GM23338 (cell line): ENCODE data around the gene KRIT1.

Experiments
- CREB1 ChIP-seq: fragments of 250-450 bp; sonication (Bioruptor Pico); IDR thresholded peaks from 2 replicates; pipeline ENCODE4 v1.5.0; 2020; ENCODE audit warnings: low read depth, mild to moderate bottlenecking, moderate library complexity
- CTCF ChIP-seq, 2 experiments: fragments of 200-600 bp in 1 of 2; sonication (generic) in 1 of 2; conservative IDR thresholded peaks; 2 replicates each; pipeline versions ENCODE4 v1.5.1 to v1.6.1; 2016 to 2017; ENCODE audit warnings: antibody characterized with exemption in 2 of 2, low read depth in 2 of 2, mild to moderate bottlenecking in 2 of 2, moderate library complexity in 1 of 2
- EZH2 ChIP-seq: fragments of 200-600 bp; sonication (generic); IDR thresholded peaks from one replicate; pipeline ENCODE4 v1.8.0; 2017; ENCODE audit warnings: antibody characterized with exemption, mild to moderate bottlenecking, low read depth; ENCODE audit not compliant: unreplicated experiment
- EZH2phosphoT487 ChIP-seq: fragments of 200-600 bp; sonication (generic); IDR thresholded peaks from one replicate; pipeline ENCODE4 v1.8.1; 2018; ENCODE audit warnings: antibody characterized with exemption; ENCODE audit not compliant: unreplicated experiment
- NANOG ChIP-seq: IDR thresholded peaks from 2 replicates; pipeline ENCODE4 v1.6.1; 2016; ENCODE audit warnings: antibody characterized with exemption, borderline replicate concordance
- POLR2AphosphoS5 ChIP-seq: IDR thresholded peaks from 2 replicates; pipeline ENCODE4 v1.6.1; 2016; ENCODE audit warnings: antibody characterized with exemption, low read depth
- REST ChIP-seq: IDR thresholded peaks from one replicate; pipeline ENCODE4 v1.6.1; 2018; ENCODE audit warnings: antibody characterized with exemption; ENCODE audit not compliant: unreplicated experiment

- TF ChIP-seq CREB1 (CRISPR knock-in tag) (no peak), EZH2phosphoT487 (no peak), REST (no peak), CTCF (conservative IDR thresholded peaks at IDR 0.05; ENCODE audit: low read depth in 2 of 2) (no peak), POLR2AphosphoS5 (no peak), EZH2 (no peak), NANOG (no peak)
Observed at GRCh38 chr7:92221766-92222165, 23.9 kb downstream of the KRIT1 start.
